ENCODE measurements around the gene IRF7.

GRCh38 chr11:640021-640706 is 24.4 kb upstream of the IRF7 start:
- no peak for TF ChIP-seq CTCF (IDR thresholded peaks at IDR 0.05 in 8 of 11, conservative IDR thresholded peaks at IDR 0.05 in 3 of 11)
- TF ChIP-seq POLR2AphosphoS5 (IDR thresholded peaks at IDR 0.05), result peak; percentile 26 to 69 (median 36)

All from spleen (tissue), 7 donors.